WTC11 (cell line): ENCODE measurements around the gene GPR84. TPM values are rescaled to one million over a fixed set of nuclear protein-coding genes. Genes with fewer than 3 reads are reported as not detected.
"Not testable (repeated sequence)": the region's sequence is repeated elsewhere in the genome, so short reads cannot be mapped to it uniquely, and the experiment has no call there.

Experiments used
- ATAC-seq: fragments of 200-7000 bp; cut with Tn5 transposase; 2 replicates; pipeline ENCODE4 v1.10.0; 2021; ENCODE audit warnings: mild to moderate bottlenecking, moderate library complexity
- CTCF ChIA-PET: fragments of 300-600 bp; sonication (Branson Sonifier 250); formaldehyde crosslinking; loops from one replicate; lab custom pipeline; 2021; ENCODE audit warnings: antibody characterized with exemption; lab: Charles Lee
- POLR2A ChIA-PET: fragments of 350-600 bp; sonication (Branson Sonifier 250); formaldehyde crosslinking; loops from one replicate; lab custom pipeline; 2021; ENCODE audit warnings: antibody characterized with exemption; lab: Charles Lee
- DNase-seq: peaks from one replicate; pipeline ENCODE4 v3.0.0; 2021; ENCODE audit warnings: low spot score
- H3K27ac Mint-ChIP-seq: 2 replicates; pipeline ENCODE4 v1.8.0; 2021; ENCODE audit warnings: mixed read lengths
- H3K27me3 Mint-ChIP-seq: 2 replicates; pipeline ENCODE4 v1.8.0; 2021; ENCODE audit warnings: low read depth, mild to moderate bottlenecking, moderate library complexity, mixed read lengths
- H3K36me3 Mint-ChIP-seq: 2 replicates; pipeline ENCODE4 v1.8.0; 2021; ENCODE audit warnings: mixed read lengths
- H3K4me1 Mint-ChIP-seq: 2 replicates; pipeline ENCODE4 v1.8.0; 2022; ENCODE audit warnings: mixed read lengths
- H3K4me3 Mint-ChIP-seq: 2 replicates; pipeline ENCODE4 v1.8.0; 2021; ENCODE audit warnings: mild to moderate bottlenecking, moderate library complexity, mixed read lengths
- H3K9me3 Mint-ChIP-seq: 2 replicates; pipeline ENCODE4 v1.8.0; 2021; ENCODE audit warnings: mixed read lengths
- ATF3 ChIP-seq: sonication (generic); formaldehyde crosslinking; conservative IDR thresholded peaks from 2 replicates; pipeline ENCODE4 v1.8.1; 2022; ENCODE audit warnings: mild to moderate bottlenecking, missing genetic modification reagents
- EMX1 ChIP-seq: fragments of 250-450 bp; sonication (Bioruptor Pico); IDR thresholded peaks from 2 replicates; pipeline ENCODE4 v1.8.0; 2021; ENCODE audit warnings: mild to moderate bottlenecking
- MXD4 ChIP-seq: fragments of 250-450 bp; sonication (Bioruptor Pico); IDR thresholded peaks from 2 replicates; pipeline ENCODE4 v1.8.0; 2021; ENCODE audit warnings: mild to moderate bottlenecking, moderate library complexity, borderline replicate concordance
- NFYB ChIP-seq: sonication (generic); formaldehyde crosslinking; conservative IDR thresholded peaks from 2 replicates; pipeline ENCODE4 v1.8.0; 2022; ENCODE audit warnings: low read depth, missing genetic modification reagents
- OVOL2 ChIP-seq: fragments of 250-450 bp; sonication (Bioruptor Pico); IDR thresholded peaks from 2 replicates; pipeline ENCODE4 v1.9.0; 2021; ENCODE audit warnings: mild to moderate bottlenecking, borderline replicate concordance
- TCF7 ChIP-seq: sonication (generic); formaldehyde crosslinking; IDR thresholded peaks from 2 replicates; pipeline ENCODE4 v1.8.0; 2022; ENCODE audit warnings: mild to moderate bottlenecking, low read depth, missing genetic modification reagents, moderate library complexity
- TEAD4 ChIP-seq: sonication (generic); formaldehyde crosslinking; IDR thresholded peaks from 2 replicates; pipeline ENCODE4 v1.8.0; 2022; ENCODE audit warnings: mild to moderate bottlenecking, missing genetic modification reagents
- ZBTB43 ChIP-seq: sonication (generic); formaldehyde crosslinking; IDR thresholded peaks from 2 replicates; pipeline ENCODE4 v1.8.1; 2023; ENCODE audit warnings: mild to moderate bottlenecking, missing genetic modification reagents
- ZMAT4 ChIP-seq: fragments of 250-450 bp; sonication (Bioruptor Pico); IDR thresholded peaks from 2 replicates; pipeline ENCODE4 v1.9.0; 2021; ENCODE audit warnings: mild to moderate bottlenecking
- ZNF281 ChIP-seq: sonication (generic); formaldehyde crosslinking; IDR thresholded peaks from 2 replicates; pipeline ENCODE4 v1.8.0; 2023; ENCODE audit warnings: mild to moderate bottlenecking, missing genetic modification reagents
- ZNF532 ChIP-seq: fragments of 250-450 bp; sonication (Bioruptor Pico); IDR thresholded peaks from 2 replicates; pipeline ENCODE4 v1.9.0; 2021; ENCODE audit warnings: mild to moderate bottlenecking, borderline replicate concordance
- total RNA-seq: library from RNA; stranded (reverse); gene quantifications from 3 replicates; pipeline ENCODE4 v1.2.3, GENCODE V29; 2021
- TF ChIP-seq, protein P1 (sequence below): sonication (generic); formaldehyde crosslinking; IDR thresholded peaks from 2 replicates; pipeline ENCODE4 v1.8.1; 2022; ENCODE audit warnings: low read depth, missing genetic modification reagents, borderline replicate concordance
- TF ChIP-seq, protein P2 (sequence below): sonication (generic); formaldehyde crosslinking; IDR thresholded peaks from 2 replicates; pipeline ENCODE4 v1.8.1; 2023; ENCODE audit warnings: mild to moderate bottlenecking, missing genetic modification reagents, moderate library complexity

GPR84 gene
- total RNA-seq, 1 experiment from 2014 or later, result 0.13 TPM

DNA sequence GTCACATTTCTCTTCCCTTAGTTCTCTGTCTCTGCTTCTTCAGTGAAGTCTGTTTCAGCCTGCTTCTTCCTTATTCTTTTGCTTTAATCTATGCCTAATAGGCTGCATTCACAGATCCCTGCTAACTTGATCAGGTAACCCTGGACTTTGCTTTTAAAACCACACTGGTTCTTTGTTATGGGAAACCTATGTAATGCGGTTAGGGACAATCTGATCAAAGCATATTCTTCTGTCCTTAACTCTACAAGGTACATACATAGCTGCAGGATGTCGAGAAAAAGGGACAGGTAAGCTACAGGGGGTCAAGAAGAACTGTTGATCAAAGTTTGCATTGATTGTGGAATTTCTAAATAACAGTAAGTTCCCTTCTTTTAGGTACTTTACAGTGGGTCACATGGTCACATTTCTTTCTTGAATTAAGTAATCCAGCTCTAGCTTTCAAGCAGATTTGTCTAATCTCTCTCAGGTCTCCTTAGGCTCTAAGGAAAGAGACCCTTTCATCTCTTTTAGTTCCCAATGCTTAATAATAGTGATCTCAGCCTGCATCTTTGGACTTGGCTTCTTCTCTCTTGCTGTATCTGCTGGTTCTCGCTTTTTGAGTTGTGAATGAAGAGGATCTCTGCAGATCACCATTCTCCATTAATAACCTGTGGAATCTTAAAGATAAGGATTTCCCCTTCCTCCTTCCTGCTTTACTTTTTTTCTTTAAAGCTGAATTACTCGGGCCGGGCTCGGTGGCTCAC lies 35.5 kb downstream of the GPR84 start:
- no peaks in the 10 kb centered on the region for H3K27me3 Mint-ChIP-seq
- ATAC-seq (no peak), DNase-seq (no peak)
- no peaks in the 10 kb centered on the region for H3K9me3 Mint-ChIP-seq
- peaks cover 33% of the 10 kb centered on the region for H3K4me1 Mint-ChIP-seq
- TF ChIP-seq, protein P1, sequence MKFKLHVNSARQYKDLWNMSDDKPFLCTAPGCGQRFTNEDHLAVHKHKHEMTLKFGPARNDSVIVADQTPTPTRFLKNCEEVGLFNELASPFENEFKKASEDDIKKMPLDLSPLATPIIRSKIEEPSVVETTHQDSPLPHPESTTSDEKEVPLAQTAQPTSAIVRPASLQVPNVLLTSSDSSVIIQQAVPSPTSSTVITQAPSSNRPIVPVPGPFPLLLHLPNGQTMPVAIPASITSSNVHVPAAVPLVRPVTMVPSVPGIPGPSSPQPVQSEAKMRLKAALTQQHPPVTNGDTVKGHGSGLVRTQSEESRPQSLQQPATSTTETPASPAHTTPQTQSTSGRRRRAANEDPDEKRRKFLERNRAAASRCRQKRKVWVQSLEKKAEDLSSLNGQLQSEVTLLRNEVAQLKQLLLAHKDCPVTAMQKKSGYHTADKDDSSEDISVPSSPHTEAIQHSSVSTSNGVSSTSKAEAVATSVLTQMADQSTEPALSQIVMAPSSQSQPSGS, result no peak
- TF ChIP-seq, protein P2, sequence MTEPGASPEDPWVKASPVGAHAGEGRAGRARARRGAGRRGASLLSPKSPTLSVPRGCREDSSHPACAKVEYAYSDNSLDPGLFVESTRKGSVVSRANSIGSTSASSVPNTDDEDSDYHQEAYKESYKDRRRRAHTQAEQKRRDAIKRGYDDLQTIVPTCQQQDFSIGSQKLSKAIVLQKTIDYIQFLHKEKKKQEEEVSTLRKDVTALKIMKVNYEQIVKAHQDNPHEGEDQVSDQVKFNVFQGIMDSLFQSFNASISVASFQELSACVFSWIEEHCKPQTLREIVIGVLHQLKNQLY, result no peak
- TF ChIP-seq TCF7 (CRISPR knock-in tag) (no peak), EMX1 (CRISPR knock-in tag) (no peak), ZBTB43 (CRISPR knock-in tag) (no peak), MXD4 (CRISPR knock-in tag) (no peak), ATF3 (CRISPR knock-in tag) (no peak), TEAD4 (no peak), NFYB (CRISPR knock-in tag) (no peak), ZMAT4 (CRISPR knock-in tag) (no peak), OVOL2 (no peak), ZNF281 (CRISPR knock-in tag) (no peak)
- H3K27ac Mint-ChIP-seq, result no peak overlapping the region; the same call in 1 of the 2 replicates
- ChIA-PET CTCF (interaction anchor here (1.0 to 5.8 kb wide), 6 partner anchors 7 to 71 kb away, joined by 3 to 96 read pairs (median 4); no protein-coding TSS in a partner anchor), POLR2A (no interaction called here)
- H3K4me3 Mint-ChIP-seq, result no peak overlapping the region
- no peaks in the 10 kb centered on the region for H3K36me3 Mint-ChIP-seq

GRCh38 chr12:54325442-54326109 lies 38.7 kb downstream of the GPR84 start:
- H3K36me3 Mint-ChIP-seq, H3K9me3 Mint-ChIP-seq, H3K27me3 Mint-ChIP-seq, DNase-seq: not testable (repeated sequence)
- H3K27ac Mint-ChIP-seq, result peak overlapping the region; percentile 98
- CTCF ChIA-PET, result interaction anchor here (0.6 to 5.8 kb wide), 57 partner anchors 10 to 599 kb away, joined by 3 to 130 read pairs (median 5); partner anchors contain the start of genes CBX5, HNRNPA1, NFE2 and SMUG1
- peaks cover 29% of the 10 kb centered on the region for H3K4me1 Mint-ChIP-seq
- H3K4me3 Mint-ChIP-seq, result peak overlapping the region; percentile 100
- 0 out of 2 replicates have a peak, but pooled peaks have one; percentile 8 for TF ChIP-seq ZNF532 (CRISPR knock-in tag)
- TF ChIP-seq, all 79 proteins: peak for 1; not testable (repeated sequence) for 78
- ATAC-seq, result not testable (repeated sequence)
- POLR2A ChIA-PET, result interaction anchor here (0.6 to 2.2 kb wide), 12 partner anchors 10 to 124 kb away, joined by 3 to 21 read pairs (median 4); partner anchors contain the start of genes CBX5 and HNRNPA1
